Neural cell (in vitro differentiated cells): ENCODE measurements around the gene CUX1.

Experiments used
- CTCF ChIP-seq: fragments of 450-650 bp; IDR thresholded peaks from 2 replicates; pipeline ENCODE4 v1.5.1; 2014; ENCODE audit warnings: antibody characterized with exemption, mild to moderate bottlenecking, moderate library complexity; ENCODE audit not compliant: poor library complexity, severe bottlenecking
- EZH2 ChIP-seq: fragments of 200-600, 300-800 bp; shearing (Covaris generic), sonication (generic); IDR thresholded peaks from 2 replicates; pipeline ENCODE4 v1.6.1; 2014; ENCODE audit warnings: antibody characterized with exemption, low read length, borderline replicate concordance, mild to moderate bottlenecking; ENCODE audit not compliant: insufficient read depth, poor library complexity, severe bottlenecking
- REST ChIP-seq: IDR thresholded peaks from 2 replicates; pipeline ENCODE4 v1.6.1; 2012; ENCODE audit warnings: borderline replicate concordance

- TF ChIP-seq CTCF = no peak
- TF ChIP-seq EZH2 = no peak
- TF ChIP-seq REST = no peak
Measured at GRCh38 chr7:101858437-101859385, 41.3 kb downstream of the CUX1 start.
